ENCODE results near the gene TMEM52. TPM values are rescaled to one million over a fixed set of nuclear protein-coding genes. Genes with fewer than 3 reads are reported as not detected.

TMEM52 gene
- total RNA-seq (2014; rRNA removed; shearing (Covaris generic)): 0.23 and 0.33 TPM in 2 replicates

DNA sequence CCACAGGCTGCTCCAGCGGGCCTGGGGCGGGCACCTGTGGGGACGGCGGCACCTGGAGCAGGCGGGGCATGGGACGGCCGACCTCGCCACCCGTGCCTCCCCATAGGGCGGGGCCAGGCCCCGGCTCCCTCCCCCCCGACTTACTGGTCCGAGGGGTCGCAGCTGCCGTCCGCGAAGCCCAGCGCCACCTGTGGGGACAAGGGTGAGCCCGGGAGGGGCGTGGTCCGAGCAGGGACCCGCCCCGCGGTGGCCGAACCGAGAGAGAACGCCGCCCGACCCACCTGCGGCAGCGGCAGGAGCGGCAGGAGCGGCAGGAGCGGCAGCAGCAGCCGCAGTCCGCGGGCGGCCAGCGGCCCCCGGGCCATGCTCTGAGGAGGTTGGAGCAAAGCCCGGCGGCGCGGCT lies at the start of gene TMEM52:
TSS of gene TMEM52 (minus strand) at position 379 of the 403 bp plus-strand sequence. CDS start at position 365, 14 bp downstream.
- no peak for DNase-seq (ENCODE audit: low read depth)

DNA sequence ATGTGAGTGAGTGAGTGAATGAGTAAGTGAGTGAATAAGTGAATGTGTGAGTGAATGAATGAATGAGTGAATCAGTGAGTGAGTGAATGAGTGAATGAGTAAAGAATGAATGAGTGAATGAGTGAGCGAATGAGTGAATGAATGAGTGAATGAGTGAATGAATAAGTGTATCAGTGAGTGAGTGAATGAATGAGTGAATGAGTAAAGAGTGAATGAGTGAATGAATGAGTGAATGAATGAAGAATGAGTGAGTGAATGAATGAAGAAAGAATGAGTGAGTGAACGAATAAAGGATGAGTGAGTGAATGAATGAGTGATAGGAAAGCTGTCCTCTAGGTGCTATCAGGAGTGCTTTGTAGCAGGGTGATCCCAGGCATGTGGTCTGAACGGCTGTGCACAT lies 48.8 kb upstream of the TMEM52 start:
- DNase-seq (ENCODE audit: low read depth): no peak

DNA sequence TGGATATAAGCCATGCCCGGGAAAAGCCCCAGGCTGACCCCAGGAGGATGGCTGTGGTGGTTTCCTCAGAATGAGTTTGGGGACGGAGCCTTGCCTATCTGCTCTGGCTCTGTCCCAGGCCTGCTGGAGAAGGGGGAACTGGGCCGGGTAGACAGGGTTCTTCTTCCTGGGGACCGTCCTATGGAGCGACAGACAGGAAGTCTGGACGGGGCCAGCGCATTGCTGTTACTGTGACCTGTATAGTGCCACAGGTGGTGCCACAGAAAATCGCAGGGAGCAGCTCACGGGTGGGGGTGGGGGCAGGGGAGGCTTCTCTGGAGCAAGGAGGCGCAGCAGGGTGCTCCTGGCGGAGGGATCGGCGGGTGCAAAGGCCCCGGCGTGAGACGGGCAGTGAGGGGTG lies 48.1 kb upstream of the TMEM52 start:
- no peak for DNase-seq (ENCODE audit: low read depth)

DNA sequence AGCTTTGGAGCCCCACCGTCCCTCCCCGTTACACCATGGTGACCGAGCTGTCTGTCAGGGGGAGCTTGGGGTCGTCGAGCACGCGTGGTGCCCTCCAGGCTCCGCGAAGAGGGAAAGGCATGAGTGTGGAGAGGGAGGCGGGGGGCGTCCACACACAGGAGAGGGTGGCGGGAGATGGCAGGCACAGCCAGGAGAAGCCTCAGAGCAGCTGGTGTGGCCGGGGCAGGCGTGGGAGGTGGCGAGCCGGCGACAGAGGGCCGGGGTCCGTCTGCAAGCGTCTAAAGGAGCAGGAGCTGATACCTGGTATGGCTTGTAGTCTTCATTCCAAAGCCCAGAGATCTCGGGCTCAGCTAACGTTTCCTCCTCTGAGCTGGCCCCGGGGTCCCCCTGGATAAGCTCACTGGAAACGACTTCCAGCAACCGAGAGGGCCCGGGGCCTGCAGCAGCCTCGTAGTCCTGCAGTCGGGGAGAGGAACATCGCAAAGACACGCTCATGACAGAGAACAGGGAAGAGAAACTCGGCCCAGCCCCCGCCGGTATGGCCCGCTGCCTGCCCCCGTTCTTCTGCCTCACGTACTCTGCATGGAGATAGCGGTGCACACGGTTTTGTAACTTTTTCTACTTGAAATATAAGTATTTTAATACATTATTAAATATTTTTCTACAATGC lies 47.1 kb upstream of the TMEM52 start:
- no peak for DNase-seq (ENCODE audit: low read depth)

DNA sequence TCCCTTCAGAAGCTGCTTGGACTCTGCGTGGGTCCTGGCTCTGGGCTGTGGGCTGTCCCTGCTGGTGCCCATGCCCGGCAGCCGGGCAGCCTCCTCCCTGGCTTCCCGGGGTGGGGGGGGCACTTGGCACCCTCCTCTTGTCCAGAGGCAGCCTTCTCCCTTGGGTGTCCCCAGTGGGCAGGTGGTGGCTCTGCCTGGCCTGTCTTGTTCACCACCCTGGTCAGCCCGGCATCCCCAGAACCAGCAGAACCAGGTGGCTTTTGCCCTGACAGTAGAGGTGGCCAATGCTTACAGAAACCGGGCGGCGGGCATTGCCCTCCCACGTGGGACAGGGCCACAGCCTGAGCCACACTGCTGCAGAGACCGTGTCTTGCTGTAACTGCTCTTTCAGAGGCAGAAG lies 46.5 kb upstream of the TMEM52 start:
- DNase-seq (ENCODE audit: low read depth): no peak

DNA sequence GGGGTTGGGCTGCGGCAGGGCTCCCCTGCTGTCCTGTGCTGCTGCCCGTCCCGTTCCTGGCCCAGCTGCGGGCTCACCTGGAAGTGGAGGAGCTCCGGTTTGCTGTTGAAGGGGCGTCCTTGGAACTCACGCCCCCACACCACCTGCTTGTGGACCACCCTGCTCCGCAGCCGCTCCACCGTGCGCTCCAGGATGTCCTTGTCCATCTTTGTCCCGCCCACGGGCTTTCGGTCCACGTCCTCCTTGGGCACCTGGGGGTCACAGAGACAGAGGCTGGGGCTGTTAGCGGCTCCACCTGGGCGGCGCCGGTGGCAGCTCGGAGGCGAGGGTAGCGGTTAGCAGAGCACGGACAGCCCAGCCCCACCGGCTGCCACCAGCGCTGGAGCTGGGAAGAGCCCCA lies 45.7 kb upstream of the TMEM52 start:
- no peak for DNase-seq (ENCODE audit: low read depth)

DNA sequence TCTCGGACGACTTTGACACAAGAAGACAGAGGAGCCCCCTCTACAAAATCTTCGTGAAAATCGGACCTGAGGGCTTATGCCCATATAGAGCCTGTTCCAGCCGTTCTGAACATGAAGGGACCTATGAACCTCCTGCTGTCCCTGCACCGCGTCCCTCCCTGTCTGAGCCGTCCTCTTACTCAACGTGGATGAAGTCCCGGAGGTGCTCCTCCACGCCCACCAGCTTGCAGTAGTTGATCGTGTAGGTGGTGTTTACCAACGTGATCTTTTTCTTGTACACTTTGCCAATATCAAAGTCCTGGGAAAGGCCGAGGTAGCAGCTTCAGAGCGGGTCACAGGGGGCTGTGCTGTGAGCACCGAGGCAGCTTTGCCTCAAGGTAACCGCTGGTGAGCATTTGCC lies 44.5 kb upstream of the TMEM52 start:
- DNase-seq (ENCODE audit: low read depth): no peak

DNA sequence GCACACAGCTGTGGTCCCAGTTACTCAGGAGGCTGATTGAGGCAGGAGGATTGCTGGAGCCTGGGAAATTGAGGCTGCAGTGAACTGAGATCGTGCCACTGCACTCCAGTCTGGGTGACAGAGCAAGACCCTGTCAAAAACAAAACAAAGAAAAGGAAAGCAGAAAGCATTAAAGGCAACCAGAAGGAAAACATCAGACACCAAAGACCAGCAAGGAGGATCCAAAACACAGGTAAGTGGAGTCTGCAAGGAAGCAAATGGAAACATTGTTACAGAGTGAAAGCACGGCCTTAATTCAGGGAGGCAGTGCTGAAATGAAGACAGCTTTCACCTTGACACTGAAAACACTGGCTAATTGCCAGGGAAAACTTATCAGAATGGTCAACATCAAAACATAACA lies 43.7 kb upstream of the TMEM52 start:
- DNase-seq (ENCODE audit: low read depth): no peak

DNA sequence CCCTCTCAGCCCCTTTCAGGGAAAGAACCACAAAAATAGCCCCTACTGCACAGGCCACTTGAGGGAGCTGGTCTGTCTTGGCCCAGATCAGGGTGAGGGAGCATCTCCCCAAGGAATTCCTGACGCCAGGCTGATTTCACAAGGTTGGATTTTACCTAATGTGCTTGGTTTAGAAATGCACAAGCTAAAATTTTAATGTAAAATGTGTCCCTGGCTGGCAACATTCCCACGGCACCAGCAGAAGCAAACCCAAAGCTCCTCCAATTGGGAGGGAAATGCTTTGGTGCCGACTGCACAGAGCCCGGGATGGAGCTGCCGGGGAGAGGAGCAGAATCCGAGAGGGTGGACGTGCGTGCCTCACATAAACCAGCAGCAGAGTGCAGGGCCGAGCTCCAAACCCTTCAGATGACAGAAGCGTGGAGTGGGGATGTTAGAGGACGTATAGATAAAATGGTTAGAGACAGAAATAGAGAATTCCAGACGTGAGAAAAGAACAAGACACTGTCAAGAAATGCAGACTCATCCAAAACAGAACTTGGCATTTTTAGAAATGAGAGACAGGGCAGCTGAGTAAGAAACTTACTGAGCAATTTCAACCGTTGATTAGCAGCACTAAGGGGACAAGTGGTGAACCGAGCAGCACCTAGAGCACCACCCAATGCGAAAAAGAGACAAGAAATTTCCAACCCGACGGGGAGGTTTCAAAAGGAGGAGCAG lies 41.6 kb upstream of the TMEM52 start:
- no peak for DNase-seq (ENCODE audit: low read depth)

DNA sequence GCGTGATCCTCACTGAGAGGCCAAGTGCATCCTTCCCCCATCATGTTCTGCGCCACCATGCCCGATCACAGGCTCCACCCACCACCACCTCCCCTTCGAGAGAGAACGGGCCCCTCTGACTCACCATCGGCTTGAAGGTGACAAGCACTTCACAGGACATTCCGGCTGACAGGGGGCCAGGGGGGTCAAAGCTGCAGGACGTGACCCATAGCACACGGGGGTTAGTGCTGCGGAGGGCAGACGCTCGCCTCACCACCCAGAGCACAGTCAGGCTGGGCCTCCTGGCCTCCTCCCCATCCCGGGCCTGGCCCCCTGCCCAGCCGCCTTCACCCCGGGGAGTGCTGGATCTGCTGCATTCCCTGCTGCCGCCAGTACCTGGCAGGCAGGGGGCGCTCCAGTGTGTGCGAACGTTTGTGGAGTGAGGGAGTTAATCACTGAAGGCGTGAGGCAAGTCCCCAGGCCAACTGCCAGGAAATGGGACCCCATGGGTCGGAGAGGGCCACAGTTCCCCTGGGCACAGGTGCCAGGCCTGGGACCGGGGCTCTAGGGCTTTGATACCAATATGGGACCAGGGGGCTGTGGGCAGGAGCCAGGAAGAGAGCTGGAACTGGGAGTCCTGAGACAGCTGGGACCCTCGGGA lies 40.9 kb upstream of the TMEM52 start:
- DNase-seq (ENCODE audit: low read depth): peak; percentile 92

DNA sequence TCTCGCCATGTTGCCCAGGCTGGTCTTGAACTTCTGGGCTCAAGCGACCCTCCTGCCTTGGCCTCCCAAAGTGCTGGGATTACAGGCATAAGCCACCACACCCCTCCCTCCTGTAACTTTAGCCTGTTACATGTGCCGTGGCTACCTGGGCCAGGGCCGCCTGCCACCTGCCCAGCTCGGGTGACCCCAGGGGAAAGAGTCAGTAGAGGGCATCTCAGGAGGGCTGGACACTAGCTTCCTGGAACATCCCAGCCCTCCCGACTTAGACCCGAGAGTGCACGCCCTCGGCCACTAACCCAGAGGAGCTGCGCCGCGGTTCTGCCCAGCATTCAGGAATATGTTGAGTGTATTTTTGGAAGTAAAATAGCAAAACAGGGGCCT lies 40.4 kb upstream of the TMEM52 start:
- no peak for DNase-seq (ENCODE audit: low read depth)

DNA sequence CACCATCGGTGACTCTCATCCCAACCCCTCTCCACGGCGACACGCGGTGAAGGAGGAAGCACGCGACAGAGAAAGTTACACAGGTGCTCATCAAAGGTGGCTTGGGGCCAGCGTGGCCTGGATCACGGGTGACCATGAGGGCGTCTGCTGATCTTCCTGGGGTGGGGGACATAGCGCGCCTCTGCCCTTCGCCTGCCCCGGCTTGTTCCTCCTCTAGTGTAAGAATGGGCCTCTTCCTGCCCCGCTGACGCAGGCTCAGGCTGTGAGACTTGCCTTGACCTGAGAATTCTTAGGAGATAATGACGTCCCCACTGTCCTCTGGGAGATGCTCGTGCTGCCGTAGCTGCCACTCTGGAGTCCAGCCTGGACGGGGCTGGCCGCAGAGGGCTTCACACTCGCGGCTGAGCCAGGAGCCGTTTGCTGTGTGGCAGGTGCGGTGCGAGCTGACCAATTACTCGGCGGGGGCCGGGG lies 39.0 kb upstream of the TMEM52 start:
- DNase-seq (ENCODE audit: low read depth): no peak

DNA sequence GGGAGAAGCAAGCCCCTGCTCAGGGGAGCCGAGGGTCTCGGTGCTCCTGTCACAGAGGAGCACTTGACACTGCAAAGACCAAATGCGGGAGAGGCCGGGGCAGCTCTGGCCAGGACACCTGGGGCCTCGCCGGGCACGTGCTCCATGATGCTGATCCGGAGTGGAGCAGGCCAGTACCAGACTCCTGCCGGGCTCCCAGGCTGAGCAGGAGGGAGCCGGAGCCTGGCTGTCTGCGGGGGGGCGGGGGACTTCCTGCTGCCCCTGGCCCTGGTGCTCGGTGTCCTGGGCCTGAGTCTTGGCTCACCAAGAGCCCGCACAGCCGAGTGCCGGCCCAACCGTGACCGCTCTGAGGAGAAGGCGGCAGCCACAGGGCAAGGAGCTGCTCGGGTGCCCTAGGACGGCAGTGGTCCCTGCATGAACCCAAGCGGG lies 38.5 kb upstream of the TMEM52 start:
- no peak for DNase-seq (ENCODE audit: low read depth)

DNA sequence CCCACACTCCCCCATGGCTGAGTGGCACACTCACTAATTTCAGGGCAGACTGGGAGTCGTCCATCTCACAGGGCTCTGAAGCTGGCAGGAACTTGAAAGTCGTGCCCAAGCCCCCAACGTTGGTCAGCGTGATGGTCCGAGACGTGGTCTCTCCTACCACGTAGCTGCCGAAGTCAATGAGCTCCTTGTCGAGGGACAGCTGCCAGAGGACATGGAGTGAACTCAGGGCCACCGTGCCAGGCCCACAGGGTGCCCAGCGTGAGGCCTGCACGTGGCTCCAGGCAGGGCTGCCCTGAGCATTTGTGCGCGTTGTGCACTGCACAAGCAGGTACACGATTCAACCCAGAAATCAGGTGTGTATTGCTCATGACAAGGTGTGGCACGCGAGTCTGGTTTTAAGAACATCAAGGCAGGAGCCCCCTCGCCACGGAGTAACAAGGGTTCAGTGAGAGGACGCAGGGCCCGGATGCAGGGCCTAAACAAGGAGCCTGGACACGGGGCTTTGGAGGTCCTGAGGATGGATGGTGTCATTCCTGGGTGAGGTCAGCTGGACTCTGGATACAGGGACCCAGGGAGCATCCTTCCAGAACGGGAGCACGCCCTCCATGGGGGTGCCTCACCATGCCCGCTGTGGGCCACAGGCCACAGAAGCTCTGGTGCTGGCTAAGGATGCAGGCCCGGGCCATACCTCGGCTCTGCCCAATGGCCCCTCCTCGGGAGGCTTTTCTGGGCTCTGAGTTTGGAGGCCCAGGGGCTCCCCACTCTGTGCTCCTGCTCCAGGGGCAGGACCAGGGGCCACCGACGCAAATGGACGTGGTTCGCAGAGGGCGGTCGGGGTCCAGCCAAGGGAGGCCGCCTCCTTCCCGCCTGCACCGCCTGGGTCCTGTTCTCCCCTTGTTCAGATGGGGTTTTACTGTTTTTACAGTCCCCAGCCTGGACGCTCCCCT lies 37.8 kb upstream of the TMEM52 start:
- no peak for DNase-seq (ENCODE audit: low read depth)

DNA sequence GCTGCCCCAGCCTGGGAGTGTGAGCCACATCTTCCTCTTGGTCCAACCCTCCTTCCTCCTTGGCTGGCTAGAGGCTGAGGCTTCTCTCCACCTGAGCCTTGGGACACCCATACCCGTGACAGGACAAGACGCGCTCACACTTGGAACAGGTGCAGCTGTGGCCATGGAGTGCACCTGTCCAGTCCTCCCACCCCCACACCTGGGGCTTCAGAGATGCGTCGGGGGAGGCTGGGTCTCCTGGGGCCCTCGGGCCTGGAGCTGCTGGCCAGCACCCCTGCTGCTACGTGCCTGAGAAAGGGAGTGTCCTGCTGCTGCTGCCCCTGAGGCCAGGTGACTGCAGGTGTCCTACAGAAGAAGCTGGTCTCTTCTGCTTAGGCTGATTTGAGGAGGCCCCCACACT lies 37.0 kb upstream of the TMEM52 start:
- DNase-seq (ENCODE audit: low read depth): no peak

DNA sequence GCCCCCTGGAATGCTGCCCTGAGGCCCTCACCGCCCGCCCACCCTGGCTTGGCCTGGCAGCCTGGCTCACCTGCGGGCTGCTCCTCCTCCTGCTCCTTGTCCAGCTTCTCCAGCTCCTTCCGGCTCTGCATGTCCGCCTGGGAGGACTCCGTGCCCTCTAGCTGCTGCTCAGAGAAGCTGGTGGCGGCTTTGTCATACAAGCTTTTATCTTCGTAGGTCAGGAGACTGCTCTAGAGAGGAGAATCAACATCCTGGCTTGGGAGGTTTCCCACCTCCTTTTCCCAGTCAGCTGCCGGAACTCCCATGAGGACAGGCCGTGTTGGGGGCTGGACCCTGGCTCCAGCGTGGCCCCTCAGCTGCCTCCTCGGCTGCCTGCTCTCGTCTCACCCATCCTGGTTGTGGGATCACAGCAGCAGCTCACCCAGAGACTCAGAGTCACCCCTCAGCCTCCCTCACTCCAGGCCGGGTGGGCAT lies 36.6 kb upstream of the TMEM52 start:
- no peak for DNase-seq (ENCODE audit: low read depth)

DNA sequence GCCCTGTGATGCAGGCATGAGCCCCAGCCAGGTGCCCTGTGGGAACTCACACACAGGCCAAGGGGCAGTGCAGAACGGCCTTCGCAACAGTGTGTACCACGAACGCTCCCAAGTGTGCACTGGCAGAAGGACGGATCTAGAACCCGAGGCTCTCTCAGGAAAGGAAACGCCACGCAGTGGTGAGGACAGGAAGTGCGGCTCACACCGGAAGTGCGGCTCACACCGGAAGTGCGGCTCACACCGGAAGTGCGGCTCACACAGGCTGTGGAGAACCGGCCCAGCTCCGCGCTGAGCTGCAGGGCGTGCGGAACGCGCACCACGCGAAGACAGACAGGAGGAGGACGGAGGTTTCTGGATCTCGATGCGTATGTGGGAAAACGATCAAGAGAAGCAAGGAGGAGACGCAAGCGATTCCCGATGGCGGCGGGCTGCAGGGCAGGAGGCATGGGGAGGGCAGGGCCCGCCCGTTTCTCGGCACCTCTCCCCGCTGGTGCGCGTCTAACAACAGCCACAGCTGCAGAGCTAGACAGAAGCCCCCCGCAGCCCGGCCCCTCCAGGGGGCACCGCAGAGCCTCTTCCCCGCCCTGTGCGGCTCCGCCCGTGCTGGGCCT lies 35.9 kb upstream of the TMEM52 start:
- no peak for DNase-seq (ENCODE audit: low read depth)

DNA sequence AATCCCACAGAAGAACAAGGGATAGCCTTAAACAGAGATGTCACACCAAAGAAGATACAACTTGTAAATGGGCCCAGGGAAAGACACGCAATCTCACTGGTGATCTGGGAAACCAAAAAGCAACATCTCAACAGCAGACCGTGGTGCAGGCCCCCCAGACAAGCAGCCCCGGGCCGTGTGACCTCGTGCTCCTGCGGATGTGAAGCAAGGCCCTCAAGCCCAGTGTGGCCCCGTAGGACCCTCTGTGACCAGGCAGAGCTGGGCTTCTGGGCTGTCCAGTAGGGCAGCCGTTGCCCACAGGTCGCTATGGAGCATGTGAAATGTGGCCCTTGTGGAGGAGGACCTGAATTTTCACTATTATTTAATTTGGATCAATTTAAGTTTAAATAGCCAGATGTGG lies 34.9 kb upstream of the TMEM52 start:
- no peak for DNase-seq (ENCODE audit: low read depth)

DNA sequence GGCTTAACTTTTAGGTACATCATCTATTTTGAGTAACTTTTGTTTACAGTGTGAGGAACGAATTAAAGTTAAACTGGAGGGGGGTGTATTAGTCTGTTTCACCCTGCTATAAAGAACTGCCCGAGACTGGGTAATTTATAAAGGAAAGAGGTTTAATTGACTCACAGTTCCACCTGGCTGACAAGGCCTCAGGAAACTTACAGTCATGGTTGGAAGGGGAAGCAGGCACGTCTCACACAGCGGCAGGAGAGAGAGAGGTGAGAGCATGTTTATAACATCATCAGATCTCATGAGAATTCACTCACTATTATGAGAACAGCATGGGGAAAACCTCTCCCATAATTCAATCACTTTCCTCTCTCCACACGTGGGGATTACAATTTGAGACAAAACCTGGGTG lies 31.9 kb upstream of the TMEM52 start:
- DNase-seq (ENCODE audit: low read depth): no peak

DNA sequence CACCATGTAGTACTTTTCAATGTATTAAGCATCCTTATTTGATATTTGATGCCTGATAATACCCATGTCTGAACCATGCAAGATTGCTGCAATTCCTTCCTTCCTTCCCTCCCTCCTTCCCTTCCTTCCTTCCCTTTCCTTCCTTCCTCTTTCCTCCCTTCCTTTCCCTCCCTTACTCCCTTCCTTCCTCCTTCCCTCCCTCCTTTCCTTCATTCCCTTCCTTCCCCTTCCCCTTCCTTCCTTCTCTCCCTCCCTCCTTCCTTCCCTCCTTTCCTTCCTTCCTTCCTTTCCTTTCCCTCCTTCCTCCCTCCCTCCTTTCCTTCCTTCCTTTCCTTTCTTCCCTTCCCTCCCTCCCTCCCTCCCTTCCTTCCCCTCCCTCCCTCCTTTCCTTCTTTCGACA lies 29.7 kb upstream of the TMEM52 start:
- DNase-seq (ENCODE audit: low read depth): no peak

DNA sequence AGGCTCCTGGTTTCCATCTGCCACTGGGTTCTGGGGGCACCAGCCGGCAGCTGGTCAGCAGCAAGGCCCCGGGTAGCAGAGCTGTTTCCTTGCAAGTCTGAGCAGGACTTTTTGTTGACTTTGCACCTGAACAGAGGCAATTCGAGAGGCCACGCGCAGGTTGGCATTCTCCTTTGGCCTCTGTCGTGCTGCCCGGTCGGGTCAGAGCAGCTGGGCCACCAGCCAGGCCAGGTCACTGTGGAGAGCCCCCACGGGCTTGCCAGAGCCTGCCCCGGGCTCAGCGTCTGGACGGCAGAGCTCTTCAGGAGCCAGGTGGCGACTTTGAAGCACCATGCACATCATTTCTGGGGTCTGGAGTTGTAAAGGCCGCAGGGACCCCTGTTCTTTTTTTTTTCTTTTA lies 28.4 kb upstream of the TMEM52 start:
- no peak for DNase-seq (ENCODE audit: low read depth)
